Measurements from ENCODE around the gene KLHL6. TPM values are rescaled to one million over a fixed set of nuclear protein-coding genes. Genes with fewer than 3 reads are reported as not detected.

The KLHL6 gene
- total RNA-seq, 2 experiments from 2014 or later, result 34.1 to 36.9 TPM

- H3K4me1 Mint-ChIP-seq, result no peaks in the 10 kb centered on the region
- H3K27me3 Mint-ChIP-seq, result no peaks in the 10 kb centered on the region
- H3K36me3 Mint-ChIP-seq, result peaks cover 10% of the 10 kb centered on the region
- no peaks in the 10 kb centered on the region for H3K9me3 Mint-ChIP-seq
- POLR2A ChIA-PET, result no interaction called here
- DNase-seq, result no peak
- no peak overlapping the region for H3K4me3 Mint-ChIP-seq
- no peak for ATAC-seq (ENCODE audit: low read depth)
- H3K27ac Mint-ChIP-seq, result no peak overlapping the region
Measured at GRCh38 chr3:183490653-183491052, 64.9 kb downstream of the KLHL6 start.

GRCh38 chr3:183490211-183490601 is 65.3 kb downstream of the KLHL6 start:
- H3K9me3 Mint-ChIP-seq, result no peaks in the 10 kb centered on the region
- H3K27me3 Mint-ChIP-seq, result no peaks in the 10 kb centered on the region
- no peaks in the 10 kb centered on the region for H3K4me1 Mint-ChIP-seq
- no peak overlapping the region for H3K27ac Mint-ChIP-seq
- H3K4me3 Mint-ChIP-seq, result no peak overlapping the region
- ATAC-seq (ENCODE audit: low read depth) (no peak), DNase-seq (no peak)
- peaks cover 10% of the 10 kb centered on the region for H3K36me3 Mint-ChIP-seq
- POLR2A ChIA-PET, result no interaction called here

GRCh38 chr3:183489455-183490210 is 65.9 kb downstream of the KLHL6 start:
- Mint-ChIP-seq H3K4me1 (no peaks in the 10 kb centered on the region), H3K27ac (no peak overlapping the region), H3K4me3 (no peak overlapping the region), H3K27me3 (no peaks in the 10 kb centered on the region), H3K36me3 (peaks cover 10% of the 10 kb centered on the region), H3K9me3 (no peaks in the 10 kb centered on the region)
- ATAC-seq (ENCODE audit: low read depth), result no peak
- POLR2A ChIA-PET, result no interaction called here
- DNase-seq, result no peak

- POLR2A ChIA-PET, result interaction anchor here (0.5 to 1.2 kb wide), 2 partner anchors 67 to 69 kb away, joined by 3 to 4 read pairs; partner anchors contain the start of gene KLHL6
- H3K4me1 Mint-ChIP-seq, result no peaks in the 10 kb centered on the region
- H3K27ac Mint-ChIP-seq, result no peak overlapping the region
- H3K9me3 Mint-ChIP-seq, result no peaks in the 10 kb centered on the region
- DNase-seq (no peak), ATAC-seq (ENCODE audit: low read depth) (no peak)
- peaks cover 5% of the 10 kb centered on the region for H3K36me3 Mint-ChIP-seq
- H3K27me3 Mint-ChIP-seq, result no peaks in the 10 kb centered on the region
- H3K4me3 Mint-ChIP-seq, result no peak overlapping the region
Measured at GRCh38 chr3:183488343-183488742, 67.2 kb downstream of the KLHL6 start.

- ATAC-seq (ENCODE audit: low read depth), result no peak
- POLR2A ChIA-PET, result interaction anchor here (1.2 kb wide), 1 partner anchor 68 kb away, joined by 3 read pairs; the partner anchor contains the start of gene KLHL6
- Mint-ChIP-seq H3K27ac (no peak overlapping the region), H3K4me1 (no peaks in the 10 kb centered on the region), H3K9me3 (no peaks in the 10 kb centered on the region), H3K36me3 (peaks cover 2% of the 10 kb centered on the region), H3K4me3 (no peak overlapping the region), H3K27me3 (no peaks in the 10 kb centered on the region)
- DNase-seq, result no peak
Measured at GRCh38 chr3:183487896-183488295, 67.6 kb downstream of the KLHL6 start.

- peaks cover 2% of the 10 kb centered on the region for H3K36me3 Mint-ChIP-seq
- no peaks in the 10 kb centered on the region for H3K4me1 Mint-ChIP-seq
- H3K27ac Mint-ChIP-seq, result no peak overlapping the region
- H3K27me3 Mint-ChIP-seq, result no peaks in the 10 kb centered on the region
- no peak for DNase-seq
- POLR2A ChIA-PET, result no interaction called here
- no peaks in the 10 kb centered on the region for H3K9me3 Mint-ChIP-seq
- no peak for ATAC-seq (ENCODE audit: low read depth)
- no peak overlapping the region for H3K4me3 Mint-ChIP-seq
Measured at GRCh38 chr3:183487016-183487415, 68.5 kb downstream of the KLHL6 start.

GRCh38 chr3:183486472-183486871 is 69.0 kb downstream of the KLHL6 start:
- ATAC-seq (ENCODE audit: low read depth), result no peak
- Mint-ChIP-seq H3K9me3 (no peaks in the 10 kb centered on the region), H3K4me3 (no peak overlapping the region), H3K4me1 (no peaks in the 10 kb centered on the region), H3K36me3 (peaks cover 2% of the 10 kb centered on the region), H3K27ac (no peak overlapping the region), H3K27me3 (peaks cover under 1% of the 10 kb centered on the region)
- no peak for DNase-seq
- POLR2A ChIA-PET, result no interaction called here

- Mint-ChIP-seq H3K27ac (no peak overlapping the region), H3K27me3 (peaks cover 2% of the 10 kb centered on the region), H3K4me3 (no peak overlapping the region), H3K36me3 (peaks cover 2% of the 10 kb centered on the region), H3K4me1 (peaks cover under 1% of the 10 kb centered on the region), H3K9me3 (no peaks in the 10 kb centered on the region)
- POLR2A ChIA-PET, result no interaction called here
- ATAC-seq (ENCODE audit: low read depth), result no peak
- DNase-seq, result no peak
Measured at GRCh38 chr3:183485585-183485984, 69.9 kb downstream of the KLHL6 start.

GRCh38 chr3:183485093-183485492 is 70.4 kb downstream of the KLHL6 start:
- no peak overlapping the region for H3K27ac Mint-ChIP-seq
- H3K36me3 Mint-ChIP-seq, result peaks cover 2% of the 10 kb centered on the region
- ATAC-seq (ENCODE audit: low read depth) (no peak), DNase-seq (no peak)
- H3K9me3 Mint-ChIP-seq, result no peaks in the 10 kb centered on the region
- POLR2A ChIA-PET, result no interaction called here
- no peak overlapping the region for H3K4me3 Mint-ChIP-seq
- peaks cover 3% of the 10 kb centered on the region for H3K4me1 Mint-ChIP-seq
- peaks cover 2% of the 10 kb centered on the region for H3K27me3 Mint-ChIP-seq

- POLR2A ChIA-PET, result no interaction called here
- peaks cover 3% of the 10 kb centered on the region for H3K4me1 Mint-ChIP-seq
- H3K27ac Mint-ChIP-seq, result no peak overlapping the region
Measured at GRCh38 chr3:183484431-183485075, 71.0 kb downstream of the KLHL6 start.

GRCh38 chr3:183481582-183481981 is 73.9 kb downstream of the KLHL6 start:
- POLR2A ChIA-PET, result interaction anchor here (0.7 kb wide), 1 partner anchor 33 kb away, joined by 4 read pairs; no protein-coding TSS in a partner anchor
- no peaks in the 10 kb centered on the region for H3K9me3 Mint-ChIP-seq
- peaks cover 3% of the 10 kb centered on the region for H3K4me1 Mint-ChIP-seq
- H3K27ac Mint-ChIP-seq, result peak overlapping the region; percentile 57
- ATAC-seq (ENCODE audit: low read depth) (no peak), DNase-seq (no peak)
- H3K36me3 Mint-ChIP-seq, result no peaks in the 10 kb centered on the region
- H3K4me3 Mint-ChIP-seq, result no peak overlapping the region
- peaks cover 5% of the 10 kb centered on the region for H3K27me3 Mint-ChIP-seq

More at GRCh38 chr3:183484431-183485075, 71.0 kb downstream of the KLHL6 start:
- Mint-ChIP-seq H3K36me3 (peaks cover 2% of the 10 kb centered on the region), H3K9me3 (no peaks in the 10 kb centered on the region), H3K27me3 (peaks cover 2% of the 10 kb centered on the region), H3K4me3 (no peak overlapping the region)
- ATAC-seq (ENCODE audit: low read depth) (no peak), DNase-seq (no peak)

- Mint-ChIP-seq H3K9me3 (no peaks in the 10 kb centered on the region), H3K4me3 (no peak overlapping the region), H3K27ac (no peak overlapping the region), H3K27me3 (peaks cover 5% of the 10 kb centered on the region), H3K36me3 (no peaks in the 10 kb centered on the region), H3K4me1 (peaks cover 4% of the 10 kb centered on the region)
- no peak for ATAC-seq (ENCODE audit: low read depth)
- POLR2A ChIA-PET, result no interaction called here
- DNase-seq, result no peak
Measured at GRCh38 chr3:183478501-183478900, 77.0 kb downstream of the KLHL6 start.

- ATAC-seq (ENCODE audit: low read depth) (no peak), DNase-seq (no peak)
- peaks cover 5% of the 10 kb centered on the region for H3K27me3 Mint-ChIP-seq
- no peak overlapping the region for H3K27ac Mint-ChIP-seq
- H3K9me3 Mint-ChIP-seq, result no peaks in the 10 kb centered on the region
- H3K4me1 Mint-ChIP-seq, result peaks cover 4% of the 10 kb centered on the region
- no peaks in the 10 kb centered on the region for H3K36me3 Mint-ChIP-seq
- H3K4me3 Mint-ChIP-seq, result no peak overlapping the region
- POLR2A ChIA-PET, result no interaction called here
Measured at GRCh38 chr3:183477801-183478456, 77.6 kb downstream of the KLHL6 start.

Measured in activated naive CD8-positive, alpha-beta T cell treated with anti-CD3 and anti-CD28 coated beads, Interleukin-2, amount 10 ng/mL, durations not matched to agents 7 days and 5 days (primary cell).